HepG2 (cell line): ENCODE results near the gene GRB7. TPM values are rescaled to one million over a fixed set of nuclear protein-coding genes. Genes with fewer than 3 reads are reported as not detected.

Experiments
- GTF2F1 ChIP-seq: fragments of 150-350 bp; IDR thresholded peaks from 2 replicates; pipeline ENCODE4 v1.6.1; 2014; ENCODE audit warnings: low read length
- HNRNPL ChIP-seq: fragments of 200-400 bp; formaldehyde crosslinking; IDR thresholded peaks from 2 replicates; pipeline ENCODE4 v1.6.1; 2017; ENCODE audit warnings: mild to moderate bottlenecking, low read depth, low read length
- JDP2 ChIP-seq: sonication (generic); formaldehyde crosslinking; IDR thresholded peaks from 2 replicates; pipeline ENCODE4 v1.8.1; 2022; ENCODE audit warnings: missing genetic modification reagents, borderline replicate concordance
- NFIC ChIP-seq: IDR thresholded peaks from 2 replicates; pipeline ENCODE4 v1.6.1; 2012; ENCODE audit warnings: mild to moderate bottlenecking, low read length, inconsistent platforms
- TOPORS ChIP-seq: sonication (generic); formaldehyde crosslinking; IDR thresholded peaks from 2 replicates; pipeline ENCODE4 v1.8.0; 2023; ENCODE audit warnings: mild to moderate bottlenecking, missing genetic modification reagents
- ZFP36 ChIP-seq: fragments of 150-350 bp; IDR thresholded peaks from 2 replicates; pipeline ENCODE4 v1.6.1; 2018; ENCODE audit warnings: borderline replicate concordance, low read length, low read depth; ENCODE audit not compliant: partially characterized antibody
- ZNF33A ChIP-seq: sonication (generic); formaldehyde crosslinking; IDR thresholded peaks from 2 replicates; pipeline ENCODE4 v1.5.1; 2020; ENCODE audit warnings: missing genetic modification reagents, mild to moderate bottlenecking, moderate library complexity, borderline replicate concordance
- ZNF33B ChIP-seq: sonication (generic); formaldehyde crosslinking; IDR thresholded peaks from 2 replicates; pipeline ENCODE4 v1.5.1; 2020; ENCODE audit warnings: mild to moderate bottlenecking, missing genetic modification reagents
- ZNF672 ChIP-seq: sonication (generic); formaldehyde crosslinking; IDR thresholded peaks from 2 replicates; pipeline ENCODE4 v1.8.1; 2022; ENCODE audit warnings: missing genetic modification reagents
- ZNF768 ChIP-seq: sonication (generic); formaldehyde crosslinking; IDR thresholded peaks from 2 replicates; pipeline ENCODE4 v1.4.0; 2020; ENCODE audit warnings: missing genetic modification reagents
- ZSCAN22 ChIP-seq: sonication (generic); formaldehyde crosslinking; IDR thresholded peaks from 2 replicates; pipeline ENCODE4 v1.4.0; 2020; ENCODE audit warnings: mild to moderate bottlenecking, missing genetic modification reagents
- polyA plus RNA-seq, 8 experiments: library from polyadenylated mRNA; depleted of rRNA in 3 of 8; stranded (reverse) in 7 of 8; unstranded in 1 of 8; fragments of >200 nt; fragmentation: Illumina TruSeq in 4 of 8; extraction: Trizol in 4 of 8; gene quantifications; 2 replicates each; pipeline versions ENCODE4 v1.2.1 to v1.2.3, GENCODE V29; 2011 to 2016; ENCODE audit warnings: low read depth in 4 of 8, missing spikeins in 1 of 8, mixed read lengths in 1 of 8; ENCODE audit not compliant: insufficient read depth in 1 of 8
- total RNA-seq, 5 experiments: library from RNA; depleted of rRNA; stranded (reverse); fragments of >200 nt; fragmentation: Illumina TruSeq; extraction: Trizol; gene quantifications; 2 replicates each; pipeline ENCODE4 v1.2.3, GENCODE V29; 2016; ENCODE audit warnings: low read depth in 1 of 5
- TF ChIP-seq, protein P1 (sequence below), 2 experiments: fragments of 450-650 bp in 1 of 2; sonication (generic) in 1 of 2; formaldehyde crosslinking; IDR thresholded peaks; 2 replicates each; pipeline versions ENCODE4 v1.5.0 to v1.8.0; 2020 to 2022; ENCODE audit warnings: mild to moderate bottlenecking in 1 of 2, missing genetic modification reagents in 1 of 2
- TF ChIP-seq, protein P2 (sequence below): sonication (generic); formaldehyde crosslinking; IDR thresholded peaks from 2 replicates; pipeline ENCODE4 v1.5.0; 2020; ENCODE audit warnings: missing genetic modification reagents, mild to moderate bottlenecking, borderline replicate concordance
- TF ChIP-seq, protein P3 (sequence below): sonication (generic); formaldehyde crosslinking; IDR thresholded peaks from 2 replicates; pipeline ENCODE4 v1.9.0; 2021; ENCODE audit warnings: mild to moderate bottlenecking, missing genetic modification reagents
- TF ChIP-seq, protein P4 (sequence below), 2 experiments: sonication (generic) in 1 of 2; formaldehyde crosslinking in 1 of 2; IDR thresholded peaks; 2 replicates each; pipeline versions ENCODE4 v1.5.1 to v1.6.1; 2011 to 2020; ENCODE audit warnings: borderline replicate concordance in 1 of 2, low read depth in 1 of 2, low read length in 1 of 2, mild to moderate bottlenecking in 1 of 2, missing genetic modification reagents in 1 of 2, moderate library complexity in 1 of 2

GRB7 gene
- total and polyA plus RNA-seq, 2 of the 13 experiments (the other 11 are each of a cell fraction or from before 2014, with no cell fraction given): 60.2 to 77.7 TPM

DNA sequence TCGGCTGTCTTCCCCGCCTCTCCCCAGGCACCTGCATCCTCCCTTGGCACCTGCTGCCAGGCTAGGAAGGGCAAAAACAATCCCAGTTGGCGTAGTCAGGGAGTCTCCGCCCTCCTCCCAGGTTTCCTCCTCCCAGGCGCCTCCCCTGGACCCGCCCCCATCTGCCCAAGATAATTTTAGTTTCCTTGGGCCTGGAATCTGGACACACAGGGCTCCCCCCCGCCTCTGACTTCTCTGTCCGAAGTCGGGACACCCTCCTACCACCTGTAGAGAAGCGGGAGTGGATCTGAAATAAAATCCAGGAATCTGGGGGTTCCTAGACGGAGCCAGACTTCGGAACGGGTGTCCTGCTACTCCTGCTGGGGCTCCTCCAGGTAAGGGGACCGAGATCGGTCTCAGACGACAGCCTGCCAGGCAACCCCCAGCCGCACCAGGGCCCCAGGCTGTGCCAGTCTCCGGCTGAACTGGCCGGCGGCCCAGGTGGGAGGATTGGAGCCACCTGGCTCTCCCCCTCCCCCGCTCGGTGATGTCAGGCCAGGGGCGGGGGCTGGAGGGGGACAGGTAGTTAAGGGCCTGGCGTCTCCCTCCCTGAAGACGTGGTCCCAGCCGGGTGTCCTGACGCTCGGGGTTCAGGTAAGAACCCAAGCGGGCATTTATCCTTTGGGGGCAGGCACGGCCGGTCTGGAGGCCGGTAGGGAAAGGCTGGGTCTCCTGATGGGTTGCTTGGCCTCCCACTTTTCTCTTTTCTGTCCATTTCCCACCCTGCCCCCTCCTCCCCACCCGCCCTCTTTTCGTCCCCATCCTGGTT lies at the start of gene GRB7 (continued):
- TF ChIP-seq, protein P1, sequence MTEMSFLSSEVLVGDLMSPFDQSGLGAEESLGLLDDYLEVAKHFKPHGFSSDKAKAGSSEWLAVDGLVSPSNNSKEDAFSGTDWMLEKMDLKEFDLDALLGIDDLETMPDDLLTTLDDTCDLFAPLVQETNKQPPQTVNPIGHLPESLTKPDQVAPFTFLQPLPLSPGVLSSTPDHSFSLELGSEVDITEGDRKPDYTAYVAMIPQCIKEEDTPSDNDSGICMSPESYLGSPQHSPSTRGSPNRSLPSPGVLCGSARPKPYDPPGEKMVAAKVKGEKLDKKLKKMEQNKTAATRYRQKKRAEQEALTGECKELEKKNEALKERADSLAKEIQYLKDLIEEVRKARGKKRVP (CRISPR knock-in tag; IDR thresholded peaks at IDR 0.05): 0 out of 4 replicates have a peak, but pooled peaks have one; percentile 47 to 52
- TF ChIP-seq ZSCAN22: peak; percentile 62; the same call in 1 of the 2 replicates
- TF ChIP-seq, protein P2, sequence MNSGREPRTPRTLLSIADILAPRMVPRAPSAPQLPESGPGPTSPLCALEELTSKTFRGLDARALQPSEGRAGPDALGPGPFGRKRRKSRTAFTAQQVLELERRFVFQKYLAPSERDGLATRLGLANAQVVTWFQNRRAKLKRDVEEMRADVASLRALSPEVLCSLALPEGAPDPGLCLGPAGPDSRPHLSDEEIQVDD (CRISPR knock-in tag): no peak
- peak; percentile 95 for TF ChIP-seq HNRNPL
- no peak for TF ChIP-seq NFIC
- peak; percentile 64; the same call in 1 of the 2 replicates for TF ChIP-seq TOPORS
- peak; percentile 23; the same call in 1 of the 2 replicates for TF ChIP-seq ZNF768 (CRISPR knock-in tag)
- TF ChIP-seq ZFP36: no peak
- TF ChIP-seq, protein P3, sequence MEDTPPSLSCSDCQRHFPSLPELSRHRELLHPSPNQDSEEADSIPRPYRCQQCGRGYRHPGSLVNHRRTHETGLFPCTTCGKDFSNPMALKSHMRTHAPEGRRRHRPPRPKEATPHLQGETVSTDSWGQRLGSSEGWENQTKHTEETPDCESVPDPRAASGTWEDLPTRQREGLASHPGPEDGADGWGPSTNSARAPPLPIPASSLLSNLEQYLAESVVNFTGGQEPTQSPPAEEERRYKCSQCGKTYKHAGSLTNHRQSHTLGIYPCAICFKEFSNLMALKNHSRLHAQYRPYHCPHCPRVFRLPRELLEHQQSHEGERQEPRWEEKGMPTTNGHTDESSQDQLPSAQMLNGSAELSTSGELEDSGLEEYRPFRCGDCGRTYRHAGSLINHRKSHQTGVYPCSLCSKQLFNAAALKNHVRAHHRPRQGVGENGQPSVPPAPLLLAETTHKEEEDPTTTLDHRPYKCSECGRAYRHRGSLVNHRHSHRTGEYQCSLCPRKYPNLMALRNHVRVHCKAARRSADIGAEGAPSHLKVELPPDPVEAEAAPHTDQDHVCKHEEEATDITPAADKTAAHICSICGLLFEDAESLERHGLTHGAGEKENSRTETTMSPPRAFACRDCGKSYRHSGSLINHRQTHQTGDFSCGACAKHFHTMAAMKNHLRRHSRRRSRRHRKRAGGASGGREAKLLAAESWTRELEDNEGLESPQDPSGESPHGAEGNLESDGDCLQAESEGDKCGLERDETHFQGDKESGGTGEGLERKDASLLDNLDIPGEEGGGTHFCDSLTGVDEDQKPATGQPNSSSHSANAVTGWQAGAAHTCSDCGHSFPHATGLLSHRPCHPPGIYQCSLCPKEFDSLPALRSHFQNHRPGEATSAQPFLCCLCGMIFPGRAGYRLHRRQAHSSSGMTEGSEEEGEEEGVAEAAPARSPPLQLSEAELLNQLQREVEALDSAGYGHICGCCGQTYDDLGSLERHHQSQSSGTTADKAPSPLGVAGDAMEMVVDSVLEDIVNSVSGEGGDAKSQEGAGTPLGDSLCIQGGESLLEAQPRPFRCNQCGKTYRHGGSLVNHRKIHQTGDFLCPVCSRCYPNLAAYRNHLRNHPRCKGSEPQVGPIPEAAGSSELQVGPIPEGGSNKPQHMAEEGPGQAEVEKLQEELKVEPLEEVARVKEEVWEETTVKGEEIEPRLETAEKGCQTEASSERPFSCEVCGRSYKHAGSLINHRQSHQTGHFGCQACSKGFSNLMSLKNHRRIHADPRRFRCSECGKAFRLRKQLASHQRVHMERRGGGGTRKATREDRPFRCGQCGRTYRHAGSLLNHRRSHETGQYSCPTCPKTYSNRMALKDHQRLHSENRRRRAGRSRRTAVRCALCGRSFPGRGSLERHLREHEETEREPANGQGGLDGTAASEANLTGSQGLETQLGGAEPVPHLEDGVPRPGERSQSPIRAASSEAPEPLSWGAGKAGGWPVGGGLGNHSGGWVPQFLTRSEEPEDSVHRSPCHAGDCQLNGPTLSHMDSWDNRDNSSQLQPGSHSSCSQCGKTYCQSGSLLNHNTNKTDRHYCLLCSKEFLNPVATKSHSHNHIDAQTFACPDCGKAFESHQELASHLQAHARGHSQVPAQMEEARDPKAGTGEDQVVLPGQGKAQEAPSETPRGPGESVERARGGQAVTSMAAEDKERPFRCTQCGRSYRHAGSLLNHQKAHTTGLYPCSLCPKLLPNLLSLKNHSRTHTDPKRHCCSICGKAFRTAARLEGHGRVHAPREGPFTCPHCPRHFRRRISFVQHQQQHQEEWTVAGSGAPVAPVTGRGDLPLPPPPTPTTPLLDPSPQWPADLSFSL (CRISPR knock-in tag): 0 out of 2 replicates have a peak, but pooled peaks have one; percentile 34
- TF ChIP-seq GTF2F1: no peak
- TF ChIP-seq, protein P4, sequence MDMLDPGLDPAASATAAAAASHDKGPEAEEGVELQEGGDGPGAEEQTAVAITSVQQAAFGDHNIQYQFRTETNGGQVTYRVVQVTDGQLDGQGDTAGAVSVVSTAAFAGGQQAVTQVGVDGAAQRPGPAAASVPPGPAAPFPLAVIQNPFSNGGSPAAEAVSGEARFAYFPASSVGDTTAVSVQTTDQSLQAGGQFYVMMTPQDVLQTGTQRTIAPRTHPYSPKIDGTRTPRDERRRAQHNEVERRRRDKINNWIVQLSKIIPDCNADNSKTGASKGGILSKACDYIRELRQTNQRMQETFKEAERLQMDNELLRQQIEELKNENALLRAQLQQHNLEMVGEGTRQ (IDR thresholded peaks at IDR 0.05; ENCODE audit: low read depth, low read length): no peak
- TF ChIP-seq, protein P4 (CRISPR knock-in tag; IDR thresholded peaks at IDR 0.05; ENCODE audit: borderline replicate concordance): 0 out of 2 replicates have a peak, but pooled peaks have one; percentile 7
- no peak for TF ChIP-seq ZNF672 (CRISPR knock-in tag)
- no peak; the same call in 1 of the 2 replicates for TF ChIP-seq JDP2 (CRISPR knock-in tag)
- no peak; the same call in 1 of the 2 replicates for TF ChIP-seq ZNF33B (CRISPR knock-in tag)
- TF ChIP-seq ZNF33A (CRISPR knock-in tag): peak; percentile 79; the same call in 1 of the 2 replicates
